GM19324 (cell line): Measurements from ENCODE around the gene FGGY.
"Not testable (repeated sequence)": the region's sequence is repeated elsewhere in the genome, so short reads cannot be mapped to it uniquely, and the experiment has no call there.

ENCODE experiments used
- ATAC-seq: cut with Tn5 transposase; IDR thresholded peaks from one replicate; pipeline ENCODE4 v1.9.1; 2021; ENCODE audit warnings: mild to moderate bottlenecking, moderate library complexity; ENCODE audit not compliant: unreplicated experiment, low FRiP score

Gene FGGY

GRCh38 chr1:59345221-59345620 is 48.3 kb downstream of the FGGY start:
- ATAC-seq, result no peak

DNA sequence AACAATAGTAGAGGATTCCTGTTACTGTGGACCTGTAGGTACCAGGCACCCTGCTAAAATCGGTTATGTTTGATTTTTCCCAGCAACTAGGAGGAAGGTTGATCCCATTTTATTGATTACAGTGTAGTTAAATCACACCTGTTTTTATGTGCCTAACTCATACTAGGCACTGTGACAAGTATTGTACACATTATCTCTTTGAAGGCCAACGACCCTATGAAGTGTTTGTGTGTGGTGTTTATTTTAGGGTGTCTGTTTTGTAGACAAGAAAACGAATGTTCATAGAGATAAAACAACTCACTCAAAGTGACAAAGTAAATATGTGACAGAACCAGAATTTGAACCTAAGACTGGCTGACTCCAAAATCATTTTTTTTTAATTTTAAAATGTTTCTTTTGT is 49.5 kb downstream of the FGGY start:
- no peak for ATAC-seq

DNA sequence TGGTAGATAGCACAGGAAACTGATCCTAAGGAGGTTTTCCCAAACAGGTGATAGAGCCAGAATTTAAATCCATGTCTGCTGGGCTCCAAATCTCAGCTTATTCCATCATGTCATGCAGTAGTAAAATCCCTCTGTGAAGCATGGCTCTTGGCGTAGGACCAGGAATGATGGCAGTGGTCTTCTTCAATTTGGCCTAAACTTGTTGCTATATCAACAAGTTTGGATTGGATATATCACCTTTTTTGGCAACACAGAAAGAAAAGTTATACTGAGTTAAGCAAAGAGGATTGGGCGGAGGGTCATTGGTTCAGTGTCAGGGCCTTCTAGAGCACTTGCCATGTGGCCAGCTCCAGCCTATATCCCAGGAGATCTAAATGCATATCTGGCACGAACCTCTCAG is 52.2 kb downstream of the FGGY start:
- ATAC-seq, result no peak

DNA sequence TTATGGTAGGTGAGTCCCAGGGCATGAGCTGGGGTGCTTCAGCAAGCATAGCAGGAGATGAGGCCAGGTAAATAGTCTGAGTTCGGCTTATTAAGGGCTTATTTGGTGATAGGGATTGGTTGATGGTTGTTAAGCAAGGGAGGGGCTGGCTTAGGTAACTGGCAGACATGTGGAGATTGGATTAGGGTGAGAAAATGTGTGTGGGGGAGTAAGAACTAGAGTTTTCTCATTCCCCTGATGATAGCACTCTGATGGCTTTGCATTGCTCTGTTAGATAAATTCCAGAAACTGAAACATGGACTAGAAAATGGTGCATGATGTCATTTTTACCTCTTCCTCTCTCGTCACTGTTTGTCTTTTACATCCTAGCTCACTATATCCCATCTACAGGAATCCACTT is 53.6 kb downstream of the FGGY start:
- no peak for ATAC-seq

DNA sequence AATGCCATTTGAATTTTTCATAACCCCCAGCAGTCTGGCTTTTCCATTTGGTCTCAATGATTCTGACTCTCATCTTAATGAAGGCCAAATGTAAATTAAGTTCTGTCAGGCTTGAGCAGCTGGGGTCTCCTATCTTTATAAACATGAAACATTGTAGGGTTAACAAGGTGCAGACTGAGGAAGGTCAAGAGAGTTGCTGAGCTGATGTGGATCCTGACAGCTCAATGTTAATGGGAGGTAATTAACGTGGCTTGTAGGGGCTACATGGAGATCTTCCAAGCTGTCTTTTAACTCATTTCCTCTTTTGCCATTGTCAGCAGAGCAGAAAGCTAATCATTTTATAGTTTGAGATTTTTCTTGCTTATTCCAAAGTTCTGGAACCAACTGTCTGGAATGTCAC is 55.2 kb downstream of the FGGY start:
- no peak for ATAC-seq

GRCh38 chr1:59353453-59353852 is 56.6 kb downstream of the FGGY start:
- no peak for ATAC-seq

- ATAC-seq, result not testable (repeated sequence)
Measured at GRCh38 chr1:59354239-59354638, 57.3 kb downstream of the FGGY start.

DNA sequence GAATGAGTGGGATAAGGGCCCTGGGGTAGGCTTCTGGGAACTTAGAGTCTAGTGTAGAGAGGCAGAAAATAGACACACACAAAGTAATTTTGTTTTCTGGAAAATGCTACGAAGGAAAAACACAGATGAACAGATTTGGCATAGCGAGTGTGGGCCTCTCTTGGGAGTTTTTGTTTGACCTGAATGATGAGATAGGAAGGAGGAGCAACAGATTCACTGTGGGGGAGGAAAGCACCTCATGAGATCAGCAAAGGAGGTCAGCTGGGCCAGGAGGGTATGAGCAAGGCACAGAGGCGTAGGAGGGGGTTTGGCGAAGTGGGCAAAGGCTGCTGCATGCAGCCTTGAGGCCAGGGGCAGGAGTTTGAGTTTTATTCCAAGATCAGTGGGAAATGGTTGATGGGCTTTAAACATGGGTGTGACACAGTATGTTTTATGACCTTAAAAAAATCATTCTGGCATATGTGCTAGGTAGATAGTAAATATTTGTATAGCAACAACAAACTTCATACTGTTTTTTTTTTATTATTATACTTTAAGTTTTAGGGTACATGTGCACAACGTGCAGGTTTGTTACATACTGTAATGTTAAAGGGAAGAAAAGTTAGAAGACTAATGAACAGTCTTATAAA is 57.9 kb downstream of the FGGY start:
- ATAC-seq, result no peak

- ATAC-seq, result no peak
Measured at GRCh38 chr1:59355361-59355760, 58.5 kb downstream of the FGGY start.

DNA sequence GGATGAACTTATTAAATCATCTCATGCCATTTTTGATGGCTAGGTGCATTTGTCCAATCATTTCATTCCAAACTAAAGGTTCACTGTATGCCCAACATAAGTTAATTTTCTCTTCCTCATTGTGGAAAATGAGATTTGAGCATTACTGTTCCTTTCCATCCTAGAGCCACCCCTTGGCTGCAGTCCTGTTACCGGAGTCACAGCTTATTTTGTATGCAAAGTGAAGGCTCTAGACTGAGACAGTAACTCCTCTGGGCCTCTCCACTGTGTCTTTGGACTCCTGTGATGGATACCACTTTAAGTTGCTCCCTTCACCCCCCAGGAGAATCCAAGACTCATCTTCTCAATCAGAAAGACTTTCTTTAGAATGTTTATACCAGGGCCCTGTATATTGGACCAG is 59.7 kb downstream of the FGGY start:
- ATAC-seq, result no peak

DNA sequence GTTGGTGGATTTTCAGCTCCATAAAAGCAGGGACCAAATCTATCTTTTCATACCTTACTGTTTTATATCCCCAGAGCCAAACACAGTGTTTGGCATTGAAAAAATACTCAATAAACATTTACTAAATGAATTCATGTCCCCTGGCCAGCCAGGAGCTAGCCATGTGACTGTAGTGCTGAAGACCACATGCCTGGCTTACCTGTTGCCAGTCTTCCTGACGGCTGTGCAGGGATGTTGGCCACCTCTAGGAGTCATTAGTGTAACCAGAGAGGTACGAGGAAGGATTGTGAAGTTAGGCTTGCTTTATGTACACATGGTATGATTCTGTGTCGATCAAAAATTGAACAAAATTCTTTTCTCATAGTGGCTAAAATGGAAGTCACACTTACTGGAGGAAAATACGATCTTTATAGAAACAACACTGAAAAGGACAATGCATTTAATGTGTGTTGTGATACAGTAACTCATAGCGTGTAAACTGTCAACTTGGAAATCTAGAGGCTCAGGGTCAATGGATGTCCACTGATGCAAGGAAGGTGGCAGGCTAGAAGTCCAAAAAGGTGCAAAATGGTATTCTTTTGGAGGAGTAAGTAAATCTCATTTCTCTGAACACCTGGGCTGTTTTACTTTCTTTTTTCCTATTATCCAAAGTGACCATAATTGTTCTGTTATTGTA is 60.9 kb downstream of the FGGY start:
- no peak for ATAC-seq

DNA sequence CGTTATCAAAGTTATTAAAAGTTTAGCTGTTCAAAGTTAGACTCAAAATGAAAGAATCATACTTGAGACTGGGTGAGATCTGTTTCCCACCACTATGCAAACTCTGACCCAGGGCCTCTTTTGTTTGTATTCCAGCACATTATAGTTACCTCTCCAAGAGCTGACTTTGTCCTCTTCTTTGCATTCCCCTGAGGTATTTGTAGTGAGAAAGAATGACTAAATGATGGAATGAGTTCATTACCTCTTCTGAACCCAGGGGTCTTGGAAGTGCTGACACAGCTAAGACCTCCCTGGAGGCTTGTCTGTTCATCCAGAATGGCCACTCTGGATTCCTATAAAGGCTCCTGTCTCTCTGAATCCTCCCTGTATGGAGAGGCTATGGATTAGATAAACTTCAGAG is 62.4 kb downstream of the FGGY start:
- ATAC-seq, result no peak

- no peak for ATAC-seq
Measured at GRCh38 chr1:59360170-59360569, 63.3 kb downstream of the FGGY start.

- no peak for ATAC-seq
Measured at GRCh38 chr1:59360729-59361128, 63.8 kb downstream of the FGGY start.

GRCh38 chr1:59361766-59362165 is 64.9 kb downstream of the FGGY start:
- ATAC-seq, result no peak

DNA sequence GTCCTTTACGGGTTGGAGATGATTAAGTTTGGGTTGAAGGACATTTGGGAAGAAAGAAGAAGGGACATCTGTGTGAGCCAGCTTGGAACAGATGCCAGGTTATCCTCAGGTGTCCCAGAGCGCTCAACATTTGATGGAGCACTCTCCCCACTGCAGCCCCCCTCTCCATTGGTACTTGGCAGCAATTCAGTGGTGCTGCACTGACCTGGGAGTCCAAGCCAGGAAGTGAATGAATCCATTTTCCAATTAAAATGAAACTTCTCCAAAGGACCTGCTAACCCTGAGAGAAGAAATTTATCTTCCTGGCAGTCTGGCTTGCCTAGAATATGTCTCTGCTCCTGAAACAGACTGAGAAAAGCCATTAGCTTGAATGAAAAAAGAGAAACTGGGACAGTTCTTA is 67.1 kb downstream of the FGGY start:
- ATAC-seq, result no peak

DNA sequence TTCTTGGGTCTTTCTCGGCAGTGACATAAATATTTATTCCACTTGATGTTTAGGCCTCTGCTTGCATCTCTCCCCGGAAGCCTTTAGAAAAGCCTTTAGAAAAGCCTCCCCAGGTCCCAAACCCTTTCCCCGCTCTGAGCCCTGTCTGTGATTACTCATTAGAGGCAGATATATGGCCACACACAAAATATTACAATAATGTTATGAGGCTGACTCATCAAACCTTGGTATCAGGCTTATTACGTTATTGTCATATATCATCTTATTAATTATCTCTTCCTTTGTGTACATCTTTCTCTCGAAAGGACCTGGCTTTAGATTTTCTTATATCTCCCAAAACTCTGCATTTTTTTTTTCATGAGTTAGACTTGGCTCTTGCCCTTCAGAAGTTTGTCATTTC is 69.5 kb downstream of the FGGY start:
- no peak for ATAC-seq

- no peak for ATAC-seq
Measured at GRCh38 chr1:59367301-59368007, 70.6 kb downstream of the FGGY start.

GRCh38 chr1:59368008-59368670 is 71.2 kb downstream of the FGGY start:
- ATAC-seq, result no peak

DNA sequence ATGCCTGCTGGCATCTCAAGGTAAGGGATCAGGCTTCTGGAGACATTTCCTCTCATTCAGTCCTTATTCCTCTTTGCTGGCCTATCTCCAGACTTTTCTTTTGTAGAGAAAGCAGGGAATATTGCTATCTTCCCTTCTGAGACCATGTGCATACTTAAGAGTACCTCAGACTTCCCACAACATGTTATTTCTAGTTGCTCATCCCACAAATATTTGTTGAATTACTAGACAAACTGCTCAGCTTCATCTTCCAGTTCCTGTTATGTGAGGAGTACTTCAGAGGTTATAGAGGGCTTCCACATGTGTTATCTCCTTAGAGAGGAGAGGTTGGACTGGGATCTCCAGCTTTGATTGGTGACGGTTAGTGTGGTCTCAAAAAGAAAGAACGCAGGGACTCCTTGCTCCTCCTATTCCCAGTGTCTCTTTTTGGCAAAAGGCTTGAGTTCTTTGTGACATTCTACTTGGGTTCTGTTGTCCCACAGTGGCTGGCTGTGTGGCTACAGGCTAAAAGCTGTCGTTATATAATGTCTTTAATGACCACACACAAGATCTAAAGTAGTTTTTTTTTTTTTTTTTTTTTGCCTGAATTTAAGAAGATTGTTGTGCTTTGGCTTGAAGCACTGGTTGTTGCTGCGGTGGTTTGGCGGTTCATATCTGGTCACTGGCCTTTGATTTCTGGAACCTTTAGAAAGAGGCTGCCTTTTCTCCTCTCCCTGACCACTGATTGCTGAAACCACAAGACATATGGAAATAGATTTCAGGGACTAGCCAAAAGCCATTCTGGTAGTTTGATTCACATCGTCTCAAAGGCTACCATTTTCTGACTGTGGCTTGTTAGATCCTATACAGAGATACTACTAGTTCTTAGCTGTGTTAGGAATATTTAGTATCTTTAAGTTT is 78.7 kb downstream of the FGGY start:
- ATAC-seq, result no peak
